CD14-positive monocyte (primary cell): ENCODE data around the gene CIPC. TPM values are rescaled to one million over a fixed set of nuclear protein-coding genes. Genes with fewer than 3 reads are reported as not detected.
A peak's percentile ranks its signal among the peaks of the same experiment; 100 is the strongest.

Source experiments
- DNase-seq, 3 donors: peaks; one replicate each; pipeline ENCODE4 v3.0.0-alpha.2; 2011 to 2022
- H2AFZ ChIP-seq: 2 replicates; pipeline ENCODE4 v1.6.0; 2012; ENCODE audit warnings: mild to moderate bottlenecking, low read depth, low read length, inconsistent platforms; ENCODE audit not compliant: insufficient read depth, poor library complexity, severe bottlenecking
- H3K27ac ChIP-seq, 2 donors: 1 replicate in 1 of 2; 2 replicates in 1 of 2; pipeline ENCODE4 v1.5.1; 2012 to 2013; ENCODE audit warnings: low read length in 2 of 2, control low read depth in 1 of 2, inconsistent platforms in 1 of 2, low read depth in 1 of 2, mild to moderate bottlenecking in 1 of 2
- H3K27me3 ChIP-seq, 2 donors: one replicate each; pipeline versions ENCODE4 v1.6.0 to v1.6.1; 2011 to 2013; ENCODE audit warnings: low read length in 2 of 2; ENCODE audit not compliant: control insufficient read depth in 2 of 2, insufficient read depth in 2 of 2
- H3K36me3 ChIP-seq, 2 donors: replicated peaks in 1 of 2; 1 replicate in 1 of 2; 2 replicates in 1 of 2; pipeline versions ENCODE4 v1.5.1 to v1.6.1; 2012 to 2013; ENCODE audit warnings: low read length in 2 of 2, control low read depth in 1 of 2, inconsistent platforms in 1 of 2, mild to moderate bottlenecking in 1 of 2; ENCODE audit not compliant: insufficient read depth in 2 of 2, control insufficient read depth in 1 of 2
- H3K4me1 ChIP-seq, 2 donors: 1 replicate in 1 of 2; 2 replicates in 1 of 2; pipeline versions ENCODE4 v1.5.1 to v1.6.1; 2012 to 2013; ENCODE audit warnings: low read length in 2 of 2, control low read depth in 1 of 2, inconsistent platforms in 1 of 2, mild to moderate bottlenecking in 1 of 2, moderate library complexity in 1 of 2; ENCODE audit not compliant: insufficient read depth in 2 of 2, control insufficient read depth in 1 of 2
- H3K4me2 ChIP-seq: replicated peaks from 2 replicates; pipeline ENCODE3; 2012; ENCODE audit warnings: low read length, moderate library complexity, mild to moderate bottlenecking; ENCODE audit not compliant: poor library complexity, severe bottlenecking; ENCODE audit errors: extremely low read depth
- H3K4me3 ChIP-seq, 3 experiments: fragments of 200-600 bp in 1 of 3; sonication (generic) in 1 of 3; replicated peaks in 1 of 3; 1 replicate in 2 of 3; 2 replicates in 1 of 3; pipeline ENCODE4 v1.5.1; 2011 to 2013; ENCODE audit warnings: low read length in 3 of 3, mild to moderate bottlenecking in 3 of 3, control low read depth in 2 of 3, low read depth in 2 of 3, inconsistent platforms in 1 of 3, moderate library complexity in 1 of 3
- H3K79me2 ChIP-seq: 2 replicates; pipeline ENCODE4 v1.6.0; 2012; ENCODE audit warnings: mild to moderate bottlenecking, control low read depth, inconsistent platforms, low read length, moderate library complexity; ENCODE audit not compliant: insufficient read depth
- H3K9ac ChIP-seq: 2 replicates; pipeline ENCODE4 v1.6.0; 2017; ENCODE audit warnings: low read length, mild to moderate bottlenecking; ENCODE audit not compliant: insufficient read depth, poor library complexity, severe bottlenecking
- H3K9me3 ChIP-seq, 2 donors: replicated peaks in 1 of 2; 1 replicate in 1 of 2; 2 replicates in 1 of 2; pipeline versions ENCODE4 v1.5.1 to v1.6.1; 2012 to 2013; ENCODE audit warnings: low read length in 2 of 2, control low read depth in 1 of 2; ENCODE audit not compliant: control insufficient read depth in 1 of 2, insufficient read depth in 1 of 2
- H4K20me1 ChIP-seq: 2 replicates; pipeline ENCODE4 v1.6.0; 2012; ENCODE audit warnings: mild to moderate bottlenecking, low read length, control low read depth, moderate library complexity; ENCODE audit not compliant: insufficient read depth
- H3K27ac Mint-ChIP-seq, 7 donors: one replicate each; pipeline ENCODE4 v1.8.0; 2020; ENCODE audit warnings: mild to moderate bottlenecking in 7 of 7, mixed read lengths in 7 of 7, moderate library complexity in 6 of 7, inconsistent platforms in 2 of 7
- H3K27me3 Mint-ChIP-seq, 3 donors: one replicate each; pipeline ENCODE4 v1.8.0; 2021 to 2022; ENCODE audit warnings: low read depth in 3 of 3, mild to moderate bottlenecking in 3 of 3, mixed read lengths in 3 of 3, moderate library complexity in 3 of 3, inconsistent platforms in 1 of 3
- H3K36me3 Mint-ChIP-seq, 2 donors: one replicate each; pipeline ENCODE4 v1.8.0; 2020; ENCODE audit warnings: mixed read lengths in 2 of 2, inconsistent platforms in 1 of 2, mild to moderate bottlenecking in 1 of 2
- H3K4me1 Mint-ChIP-seq: one replicate; pipeline ENCODE4 v1.8.0; 2020; ENCODE audit warnings: mild to moderate bottlenecking, mixed read lengths
- H3K4me3 Mint-ChIP-seq, 2 donors: one replicate each; pipeline ENCODE4 v1.8.0; 2020; ENCODE audit warnings: mild to moderate bottlenecking in 2 of 2, mixed read lengths in 2 of 2, moderate library complexity in 1 of 2
- H3K9me3 Mint-ChIP-seq, 7 donors: one replicate each; pipeline ENCODE4 v1.8.0; 2020 to 2022; ENCODE audit warnings: mixed read lengths in 7 of 7, mild to moderate bottlenecking in 6 of 7, moderate library complexity in 6 of 7, inconsistent platforms in 2 of 7
- WGBS: methylation state at CpG from one replicate; pipeline ENCODE4 v1.1.5; 2013; ENCODE audit warnings: missing lambda C conversion rate; ENCODE audit not compliant: insufficient coverage; 5-methylcytosine and 5-hydroxymethylcytosine counted together
- intact Hi-C, 2 donors: fragments of 100-400 bp; cut with micrococcal nuclease; formaldehyde crosslinking; loops; one replicate each; pipeline versions ENCODE4 v1.15.0 to v1.15.1; 2023
- polyA plus RNA-seq, 3 donors: library from polyadenylated mRNA; depleted of rRNA in 1 of 3; unstranded in 2 of 3; stranded (reverse) in 1 of 3; fragments of 300-500 nt in 2 of 3; fragments of >200 nt in 1 of 3; fragmentation: Illumina TruSeq in 2 of 3; gene quantifications; 1 replicate in 2 of 3; 2 replicates in 1 of 3; pipeline ENCODE4 v1.2.3, GENCODE V29; 2012 to 2021
- TF ChIP-seq, protein P1 (sequence below): fragments of 200-600 bp; IDR thresholded peaks from one replicate; pipeline ENCODE4 v1.8.0; 2022; ENCODE audit warnings: antibody characterized with exemption, mild to moderate bottlenecking

CIPC gene
- polyA plus RNA-seq, 3 donors, result 4.4 to 11.2 (median 7.0) TPM

DNA sequence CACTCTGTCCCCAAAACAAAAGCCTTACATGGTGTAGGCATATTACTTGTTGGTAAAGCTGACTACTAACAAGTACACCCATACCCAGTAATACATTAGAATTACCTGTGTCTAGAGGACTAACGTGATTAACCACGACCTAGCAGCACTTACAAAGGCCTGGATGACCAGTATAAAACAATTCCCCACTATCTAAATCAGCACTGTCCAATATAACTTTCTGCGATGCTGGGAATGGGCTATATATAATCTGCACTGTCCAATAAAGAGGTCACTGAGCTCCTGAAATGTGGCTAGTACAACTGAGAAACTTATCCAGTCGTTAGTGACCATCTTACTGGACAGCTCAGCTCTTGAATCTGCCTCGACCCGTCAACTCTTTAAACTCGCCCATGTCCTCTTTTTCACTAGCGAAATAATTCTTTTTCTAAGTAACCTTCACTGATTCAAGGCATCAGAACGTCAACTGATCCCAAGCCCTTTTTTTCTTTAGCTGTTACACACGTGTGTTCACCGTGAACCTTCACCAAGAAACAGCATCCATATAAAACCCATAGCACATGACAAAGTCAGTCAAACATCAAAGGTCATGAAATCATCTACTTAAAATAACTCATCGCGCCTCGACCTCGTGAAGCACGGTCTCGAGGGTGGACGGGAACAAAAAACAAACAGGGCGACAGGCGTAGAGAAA is 905 bp upstream of the CIPC start:
- intact Hi-C loops, result loop anchor here (5.0 to 10.0 kb wide), 4 partner anchors 135 to 385 kb away; no protein-coding TSS in a partner anchor
- TF ChIP-seq, protein P1, sequence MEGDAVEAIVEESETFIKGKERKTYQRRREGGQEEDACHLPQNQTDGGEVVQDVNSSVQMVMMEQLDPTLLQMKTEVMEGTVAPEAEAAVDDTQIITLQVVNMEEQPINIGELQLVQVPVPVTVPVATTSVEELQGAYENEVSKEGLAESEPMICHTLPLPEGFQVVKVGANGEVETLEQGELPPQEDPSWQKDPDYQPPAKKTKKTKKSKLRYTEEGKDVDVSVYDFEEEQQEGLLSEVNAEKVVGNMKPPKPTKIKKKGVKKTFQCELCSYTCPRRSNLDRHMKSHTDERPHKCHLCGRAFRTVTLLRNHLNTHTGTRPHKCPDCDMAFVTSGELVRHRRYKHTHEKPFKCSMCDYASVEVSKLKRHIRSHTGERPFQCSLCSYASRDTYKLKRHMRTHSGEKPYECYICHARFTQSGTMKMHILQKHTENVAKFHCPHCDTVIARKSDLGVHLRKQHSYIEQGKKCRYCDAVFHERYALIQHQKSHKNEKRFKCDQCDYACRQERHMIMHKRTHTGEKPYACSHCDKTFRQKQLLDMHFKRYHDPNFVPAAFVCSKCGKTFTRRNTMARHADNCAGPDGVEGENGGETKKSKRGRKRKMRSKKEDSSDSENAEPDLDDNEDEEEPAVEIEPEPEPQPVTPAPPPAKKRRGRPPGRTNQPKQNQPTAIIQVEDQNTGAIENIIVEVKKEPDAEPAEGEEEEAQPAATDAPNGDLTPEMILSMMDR, result no peak
- H3K36me3 ChIP-seq, result no peaks in the 10 kb centered on the region
- Mint-ChIP-seq H3K36me3 (no peaks in the 10 kb centered on the region), H3K27ac (peak overlapping the region; percentile 94 to 98 (median 97)), H3K27me3 (peaks cover 0 to 2% (median 1%) of the 10 kb centered on the region in 3 donors), H3K4me1 (peaks cover 28% of the 10 kb centered on the region), H3K4me3 (peak overlapping the region; percentile 87 to 93), H3K9me3 (peaks cover 0 to 4% (median 2%) of the 10 kb centered on the region in 7 donors)
- H3K4me1 ChIP-seq, result peaks cover 24 to 29% of the 10 kb centered on the region in 2 donors
- H3K79me2 ChIP-seq, result peaks cover 9% of the 10 kb centered on the region
- H3K4me3 ChIP-seq, result peak overlapping the region; percentile 46 to 60 (median 48)
- WGBS, result 3% methylated on average over 17 of the region's 20 CpGs
- peak overlapping the region; percentile 90 to 91 for H3K27ac ChIP-seq
- H3K9ac ChIP-seq, result peak overlapping the region; percentile 78
- peaks cover 0 to 1% of the 10 kb centered on the region in 2 donors for H3K9me3 ChIP-seq
- H3K27me3 ChIP-seq, result no peaks in the 10 kb centered on the region
- DNase-seq, result no peak
- H2AFZ ChIP-seq, result peak overlapping the region; percentile 55
- H4K20me1 ChIP-seq, result no peaks in the 10 kb centered on the region
- peak overlapping the region; percentile 58 for H3K4me2 ChIP-seq

DNA sequence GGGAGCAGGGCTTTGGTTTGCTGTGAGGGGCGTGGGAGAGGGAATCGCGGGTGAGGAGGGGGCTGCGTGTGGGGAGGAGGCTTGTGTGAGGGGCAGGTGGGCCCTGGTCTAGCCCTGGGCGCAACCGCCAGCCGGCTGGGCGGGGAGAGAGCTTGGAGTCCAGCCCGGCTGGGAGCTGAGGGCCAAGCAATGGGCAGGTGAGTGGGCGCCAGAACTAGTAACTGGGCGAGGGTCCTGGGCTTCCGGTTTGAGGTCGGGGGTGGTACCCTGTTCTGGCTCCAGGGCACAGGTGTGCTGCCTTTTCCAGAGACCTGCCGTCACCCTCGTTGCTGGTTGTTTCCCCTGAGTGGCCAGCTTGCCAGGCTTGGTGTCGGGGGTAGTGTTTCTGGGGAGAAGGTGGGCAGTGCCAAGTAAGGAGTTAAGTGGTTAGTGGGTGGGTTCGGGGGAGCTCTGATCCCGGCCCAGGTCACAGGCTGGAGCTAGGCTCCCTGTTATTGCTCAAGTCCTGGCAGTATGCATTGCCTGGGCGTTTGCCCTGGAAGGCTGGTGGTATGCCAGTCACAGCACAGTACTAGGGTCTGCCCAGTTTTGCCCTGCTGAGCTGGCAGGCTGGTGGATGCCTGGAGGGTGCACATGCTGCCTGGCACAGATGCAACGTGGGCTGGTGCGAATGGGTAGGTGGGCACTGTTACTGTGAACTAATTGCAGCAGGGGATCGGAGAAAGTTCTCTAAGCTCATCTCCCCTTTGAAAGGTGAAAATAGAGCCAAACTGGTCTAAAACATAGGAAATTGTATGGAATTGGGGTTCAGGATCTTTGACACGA is 683 bp downstream of the CIPC start:
- no peaks in the 10 kb centered on the region for H3K36me3 ChIP-seq
- peak overlapping the region; percentile 89 for H3K9ac ChIP-seq
- H3K4me1 ChIP-seq, result peaks cover 24 to 29% of the 10 kb centered on the region in 2 donors
- H3K79me2 ChIP-seq, result peaks cover 9% of the 10 kb centered on the region
- H3K27me3 ChIP-seq, result no peaks in the 10 kb centered on the region
- peak overlapping the region; percentile 92 to 98 (median 95) for H3K27ac Mint-ChIP-seq
- peak overlapping the region; percentile 95 for H2AFZ ChIP-seq
- peak overlapping the region; percentile 71 to 96 for H3K27ac ChIP-seq
- peaks cover 28% of the 10 kb centered on the region for H3K4me1 Mint-ChIP-seq
- H3K27me3 Mint-ChIP-seq, result peaks cover 0 to 2% (median 1%) of the 10 kb centered on the region in 3 donors
- no peaks in the 10 kb centered on the region for H3K9me3 ChIP-seq
- TF ChIP-seq, protein P1, result no peak
- H3K4me2 ChIP-seq, result peak overlapping the region; percentile 88
- H3K4me3 ChIP-seq, result peak overlapping the region; percentile 61 to 91 (median 64)
- peaks cover under 1 to 1% of the 10 kb centered on the region in 2 donors for H3K36me3 Mint-ChIP-seq
- H3K4me3 Mint-ChIP-seq, result peak overlapping the region; percentile 87 to 94
- no peaks in the 10 kb centered on the region for H4K20me1 ChIP-seq
- WGBS, result under 1% methylated on average over 19 of the region's 23 CpGs
- intact Hi-C loops, result loop anchor here (5.0 to 10.0 kb wide), 4 partner anchors 136 to 386 kb away; no protein-coding TSS in a partner anchor
- H3K9me3 Mint-ChIP-seq, result no peaks in the 10 kb centered on the region
- peak in 1 of 3 donors; percentile 18 for DNase-seq
